Fibroblast of pulmonary artery (primary cell): ENCODE data around the gene MEIS2.

Experiments used
- DNase-seq: peaks from one replicate; pipeline ENCODE4 v3.0.0-alpha.2; 2010; ENCODE audit warnings: low read depth
- H3K4me3 ChIP-seq: replicated peaks from 2 replicates; pipeline ENCODE4 v1.5.1; 2011; ENCODE audit warnings: low read depth, mild to moderate bottlenecking, control low read depth, low read length, moderate library complexity
- TF ChIP-seq, protein P1 (sequence below): IDR thresholded peaks from 2 replicates; pipeline ENCODE4 v1.5.1; 2011; ENCODE audit warnings: mild to moderate bottlenecking, control low read depth, low read length, inconsistent platforms; ENCODE audit errors: missing control alignments

The MEIS2 gene

DNA sequence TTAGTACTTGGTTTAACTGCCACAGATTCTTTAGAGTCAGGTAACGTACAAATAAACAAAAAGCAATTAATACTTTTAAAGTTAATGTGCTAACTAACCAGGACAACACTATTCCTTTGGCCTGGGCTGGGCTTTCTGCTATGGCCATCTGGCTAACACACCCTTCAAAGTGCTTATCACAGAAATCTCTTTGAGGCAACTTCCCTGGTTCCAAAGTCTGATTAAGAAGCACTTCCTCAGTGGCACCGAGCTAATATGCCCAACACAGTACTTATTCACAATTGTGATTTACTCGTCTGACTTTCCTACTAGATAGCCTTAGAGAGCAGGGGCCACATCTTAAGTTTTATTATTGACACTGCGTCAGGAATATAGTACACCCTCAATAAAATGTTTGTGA lies 191.4 kb downstream of the MEIS2 start:
- H3K4me3 ChIP-seq, result no peak overlapping the region
- no peak for DNase-seq
- TF ChIP-seq, protein P1, sequence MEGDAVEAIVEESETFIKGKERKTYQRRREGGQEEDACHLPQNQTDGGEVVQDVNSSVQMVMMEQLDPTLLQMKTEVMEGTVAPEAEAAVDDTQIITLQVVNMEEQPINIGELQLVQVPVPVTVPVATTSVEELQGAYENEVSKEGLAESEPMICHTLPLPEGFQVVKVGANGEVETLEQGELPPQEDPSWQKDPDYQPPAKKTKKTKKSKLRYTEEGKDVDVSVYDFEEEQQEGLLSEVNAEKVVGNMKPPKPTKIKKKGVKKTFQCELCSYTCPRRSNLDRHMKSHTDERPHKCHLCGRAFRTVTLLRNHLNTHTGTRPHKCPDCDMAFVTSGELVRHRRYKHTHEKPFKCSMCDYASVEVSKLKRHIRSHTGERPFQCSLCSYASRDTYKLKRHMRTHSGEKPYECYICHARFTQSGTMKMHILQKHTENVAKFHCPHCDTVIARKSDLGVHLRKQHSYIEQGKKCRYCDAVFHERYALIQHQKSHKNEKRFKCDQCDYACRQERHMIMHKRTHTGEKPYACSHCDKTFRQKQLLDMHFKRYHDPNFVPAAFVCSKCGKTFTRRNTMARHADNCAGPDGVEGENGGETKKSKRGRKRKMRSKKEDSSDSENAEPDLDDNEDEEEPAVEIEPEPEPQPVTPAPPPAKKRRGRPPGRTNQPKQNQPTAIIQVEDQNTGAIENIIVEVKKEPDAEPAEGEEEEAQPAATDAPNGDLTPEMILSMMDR, result no peak

DNA sequence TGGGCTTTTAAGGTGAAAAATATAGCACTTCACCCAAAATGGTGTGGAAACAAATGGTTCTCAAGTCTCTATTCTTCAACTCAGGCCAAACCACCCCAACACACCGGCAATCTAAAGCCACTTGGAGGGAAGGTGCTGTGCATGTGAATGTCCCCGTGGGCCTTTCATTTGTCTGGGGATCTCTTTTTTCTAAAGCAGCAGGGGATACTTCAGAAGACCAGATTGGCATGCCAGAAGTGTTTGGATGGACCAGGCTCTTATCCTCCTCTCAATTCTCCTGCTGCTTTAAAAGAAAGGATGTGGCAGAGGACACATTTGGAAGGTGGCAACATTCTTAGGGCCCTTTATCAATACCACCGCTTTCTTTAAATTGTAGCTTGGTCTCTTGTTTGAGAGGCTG lies 193.1 kb downstream of the MEIS2 start:
- no peak overlapping the region for H3K4me3 ChIP-seq
- TF ChIP-seq, protein P1, result no peak
- no peak for DNase-seq

DNA sequence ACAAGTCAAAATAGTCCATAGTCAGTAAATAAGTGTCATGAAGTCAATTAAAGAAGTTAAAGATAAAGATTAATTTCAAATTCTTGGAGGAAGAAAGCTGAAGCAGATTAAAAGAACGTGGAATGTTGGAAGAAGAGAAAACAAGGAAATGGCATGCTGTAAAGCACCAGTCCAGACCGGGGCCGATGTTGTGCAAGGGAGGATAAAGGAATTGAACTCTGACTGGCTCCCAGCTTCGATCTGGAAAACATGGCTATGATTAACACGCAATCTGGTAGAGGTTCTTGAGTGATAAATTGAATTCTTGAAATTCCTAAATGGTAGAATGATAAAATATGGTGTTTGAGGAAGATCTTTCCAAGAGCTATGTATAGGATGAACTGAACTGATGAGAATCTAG lies 194.4 kb downstream of the MEIS2 start:
- no peak overlapping the region for H3K4me3 ChIP-seq
- peak; percentile 87 for DNase-seq

DNA sequence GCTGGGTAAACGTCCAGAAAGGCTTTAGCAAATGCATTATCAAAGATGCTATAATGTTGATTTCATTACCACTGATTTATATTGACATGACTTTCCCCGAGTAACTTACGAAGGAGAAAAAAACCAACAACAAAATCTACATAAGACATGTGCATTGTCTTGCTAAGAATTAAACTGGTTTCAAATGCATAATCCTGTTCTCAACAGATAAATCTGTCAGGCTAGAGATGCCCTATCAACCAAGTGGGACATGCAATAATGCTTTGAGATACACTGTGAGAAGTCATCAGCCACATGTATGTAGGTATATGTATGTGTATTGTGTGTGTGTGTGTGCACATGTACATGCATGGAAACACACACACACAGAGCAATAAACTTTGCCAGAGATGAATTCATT lies 195.6 kb downstream of the MEIS2 start:
- DNase-seq, result no peak
- no peak overlapping the region for H3K4me3 ChIP-seq
- TF ChIP-seq, protein P1, result no peak

More for the DNA sequence above, 194.4 kb downstream of the MEIS2 start:
- TF ChIP-seq, protein P1, result no peak

DNA sequence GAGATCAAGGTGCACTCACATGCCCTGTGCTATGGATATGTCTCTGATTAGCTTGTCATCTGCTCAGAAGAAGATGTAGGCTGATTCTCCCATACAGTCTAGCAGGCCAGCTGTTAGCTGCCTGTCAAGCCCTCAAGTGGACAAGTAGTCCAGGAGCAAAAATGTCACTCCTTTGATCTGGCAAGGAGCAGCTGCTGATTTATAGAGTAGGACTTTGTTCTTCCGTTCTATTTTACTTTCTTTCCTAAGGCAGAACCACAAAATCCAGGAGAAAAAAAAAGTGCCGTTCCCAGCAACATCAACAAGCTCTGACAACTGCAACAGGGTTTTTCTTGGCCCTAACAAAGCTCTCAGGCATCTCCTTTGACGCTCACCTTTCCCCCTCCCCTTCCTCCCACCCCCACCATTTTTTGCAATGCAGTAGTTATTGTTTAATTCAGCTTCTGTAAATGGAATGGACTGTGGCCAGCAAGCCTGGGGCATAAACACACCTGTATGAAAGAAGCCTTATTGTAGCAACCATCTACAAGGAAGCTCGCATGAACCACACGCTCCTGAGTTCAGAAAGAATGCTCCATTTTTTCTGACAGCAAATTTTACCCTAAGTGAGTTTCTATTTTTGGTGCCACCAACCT lies 196.3 kb downstream of the MEIS2 start:
- no peak for DNase-seq
- H3K4me3 ChIP-seq, result no peak overlapping the region
- TF ChIP-seq, protein P1, result no peak

DNA sequence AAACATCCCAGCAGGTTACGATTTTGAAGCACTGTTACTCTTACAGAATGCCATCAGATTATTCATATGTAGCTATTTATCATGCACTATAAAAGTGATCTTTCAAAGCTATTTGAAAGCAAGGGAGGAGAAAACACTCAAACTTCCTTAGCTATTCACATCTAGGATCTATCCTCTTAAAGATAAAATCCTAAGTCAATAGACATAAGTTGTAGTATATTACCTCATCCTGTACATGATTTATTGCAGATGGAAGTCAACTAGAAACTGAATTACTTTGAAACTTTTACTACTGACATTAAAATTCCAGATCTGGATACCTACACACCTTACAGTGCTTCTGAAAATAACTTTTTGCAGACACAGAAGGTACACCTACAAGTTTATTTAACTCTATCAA lies 197.2 kb downstream of the MEIS2 start:
- DNase-seq, result no peak
- TF ChIP-seq, protein P1, result no peak
- no peak overlapping the region for H3K4me3 ChIP-seq

DNA sequence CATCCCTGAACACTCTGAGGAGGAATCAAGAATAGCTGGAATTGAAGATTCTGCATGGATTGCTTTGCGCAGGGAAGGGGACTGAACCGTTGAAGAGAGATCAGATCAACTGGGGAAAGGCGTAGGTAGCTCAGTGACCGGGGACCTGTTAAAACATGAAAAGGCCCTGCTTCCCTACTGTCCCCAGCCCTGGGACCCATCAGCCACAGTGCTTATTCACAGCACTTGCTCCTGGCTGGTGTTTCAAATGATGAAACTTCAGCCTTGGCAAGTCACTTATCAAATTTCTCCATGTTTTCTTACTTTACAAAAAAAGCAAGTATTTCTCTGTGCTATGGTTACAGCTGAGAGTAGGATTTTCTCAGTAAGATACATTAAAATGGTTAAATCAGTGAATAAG lies 199.3 kb downstream of the MEIS2 start:
- no peak for DNase-seq
- TF ChIP-seq, protein P1, result no peak
- H3K4me3 ChIP-seq, result no peak overlapping the region
